Caco-2 (cell line): ENCODE results near the gene OR10H4. TPM values are rescaled to one million over a fixed set of nuclear protein-coding genes. Genes with fewer than 3 reads are reported as not detected.

Experiments
- BruUV-seq: library from RNA; stranded (reverse); fragments of 400-500 nt; replicated peaks from 2 replicates; lab custom pipeline; 2021; lab: Mats Ljungman, UMichigan
- CTCF ChIA-PET: fragments of 300-600 bp; sonication (Branson Sonifier 250); formaldehyde crosslinking; loops from one replicate; lab custom pipeline; 2022; ENCODE audit warnings: antibody characterized with exemption; lab: Charles Lee
- POLR2A ChIA-PET: fragments of 300-600 bp; sonication (Branson Sonifier 250); formaldehyde crosslinking; loops from one replicate; lab custom pipeline; 2022; ENCODE audit warnings: antibody characterized with exemption; lab: Charles Lee
- DNase-seq, 2 experiments: peaks; one replicate each; pipeline versions ENCODE4 v3.0.0 to v3.0.0-alpha.2; 2020 to 2022
- H3K27me3 ChIP-seq: replicated peaks from 2 replicates; pipeline ENCODE4 v1.6.0; 2011; ENCODE audit warnings: low read length; ENCODE audit not compliant: control insufficient read depth, insufficient read depth
- H3K36me3 ChIP-seq: 2 replicates; pipeline ENCODE4 v1.5.1; 2011; ENCODE audit warnings: low read length; ENCODE audit not compliant: control insufficient read depth, insufficient read depth
- H3K4me1 ChIP-seq: fragments of 250-450 bp; sonication (Bioruptor Pico); 2 replicates; pipeline ENCODE4 v1.5.1; 2020; ENCODE audit warnings: mild to moderate bottlenecking
- H3K4me3 ChIP-seq: 2 replicates; pipeline ENCODE4 v1.5.1; 2011; ENCODE audit warnings: low read depth, mild to moderate bottlenecking, control low read depth, low read length
- H3K9me3 ChIP-seq: fragments of 250-450 bp; sonication (Bioruptor Pico); 2 replicates; pipeline ENCODE4 v1.5.1; 2020; ENCODE audit warnings: mild to moderate bottlenecking, moderate library complexity
- H3K27ac Mint-ChIP-seq: one replicate; pipeline ENCODE4 v1.8.0; 2022; ENCODE audit warnings: mixed read lengths; ENCODE audit not compliant: unreplicated experiment
- H3K27me3 Mint-ChIP-seq: one replicate; pipeline ENCODE4 v1.8.0; 2022; ENCODE audit warnings: mixed read lengths; ENCODE audit not compliant: insufficient read depth, unreplicated experiment
- H3K36me3 Mint-ChIP-seq: one replicate; pipeline ENCODE4 v1.8.0; 2022; ENCODE audit warnings: mild to moderate bottlenecking, mixed read lengths; ENCODE audit not compliant: insufficient read depth, unreplicated experiment
- H3K4me1 Mint-ChIP-seq: one replicate; pipeline ENCODE4 v1.8.0; 2022; ENCODE audit warnings: low read depth, mixed read lengths; ENCODE audit not compliant: unreplicated experiment
- H3K4me3 Mint-ChIP-seq: one replicate; pipeline ENCODE4 v1.8.0; 2022; ENCODE audit warnings: mild to moderate bottlenecking, moderate library complexity, mixed read lengths; ENCODE audit not compliant: unreplicated experiment
- H3K9me3 Mint-ChIP-seq: one replicate; pipeline ENCODE4 v1.8.0; 2022; ENCODE audit warnings: mixed read lengths; ENCODE audit not compliant: unreplicated experiment
- intact Hi-C: fragments of 100-400 bp; cut with micrococcal nuclease; formaldehyde crosslinking; loops from one replicate; pipeline ENCODE4 v1.10.0; 2022; ENCODE audit not compliant: unreplicated experiment
- total RNA-seq: library from RNA; stranded (reverse); gene quantifications from 2 replicates; pipeline ENCODE4 v1.2.3, GENCODE V29; 2022
- TF ChIP-seq, protein P1 (sequence below), 2 experiments: fragments of 200-600 bp in 1 of 2; IDR thresholded peaks; 1 replicate in 1 of 2; 2 replicates in 1 of 2; pipeline versions ENCODE4 v1.5.1 to v1.8.0; 2011 to 2022; ENCODE audit warnings: antibody characterized with exemption in 1 of 2, control low read depth in 1 of 2, inconsistent platforms in 1 of 2, low read depth in 1 of 2, low read length in 1 of 2, mild to moderate bottlenecking in 1 of 2, moderate library complexity in 1 of 2; ENCODE audit not compliant: insufficient read depth in 1 of 2, severe bottlenecking in 1 of 2, unreplicated experiment in 1 of 2

Gene OR10H4
- total RNA-seq, 1 experiment from 2014 or later, result not detected

DNA sequence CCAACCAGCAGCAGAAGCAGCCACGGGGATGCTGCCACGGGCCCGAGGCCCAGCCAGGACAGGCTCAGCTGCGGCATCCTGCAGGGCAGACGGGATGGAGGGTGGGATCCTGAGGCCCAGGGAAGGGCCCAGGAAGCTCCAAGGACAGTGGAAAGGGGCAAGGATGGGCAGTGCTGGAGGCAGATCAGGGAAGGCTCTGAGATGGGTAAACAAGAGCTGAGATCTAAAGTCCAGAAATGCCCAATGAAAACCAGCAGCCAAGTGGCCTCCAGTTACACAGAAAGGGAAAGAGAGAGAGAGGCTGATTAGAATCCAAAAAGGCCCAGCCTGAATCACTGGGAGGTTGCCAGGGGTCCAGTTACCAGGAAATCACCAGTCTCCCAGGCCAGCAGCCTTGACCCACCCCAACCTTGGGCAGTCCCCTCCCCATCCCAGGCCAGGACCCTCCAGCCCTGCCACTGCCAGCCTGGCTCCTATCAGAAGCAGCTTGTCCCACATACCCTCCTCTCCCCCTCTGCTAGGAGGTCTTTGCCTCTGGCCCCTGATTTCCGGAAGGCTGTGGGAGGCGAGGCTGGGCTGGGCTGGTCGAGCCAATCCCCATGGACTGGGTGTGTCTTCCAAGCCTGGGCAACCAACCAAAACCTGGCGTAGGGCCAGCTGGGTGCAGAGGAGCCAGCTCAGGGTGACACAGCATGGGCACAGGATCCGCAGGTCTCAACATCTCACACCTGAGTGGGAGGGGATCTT lies 14.3 kb upstream of the OR10H4 start, which contains the start of gene CYP4F11:
TSS of gene CYP4F11 (minus strand) at position 198 of the 747 bp plus-strand sequence. CDS start at position 77, 121 bp downstream.
- intact Hi-C loops, result no loop called here
- TF ChIP-seq, protein P1, sequence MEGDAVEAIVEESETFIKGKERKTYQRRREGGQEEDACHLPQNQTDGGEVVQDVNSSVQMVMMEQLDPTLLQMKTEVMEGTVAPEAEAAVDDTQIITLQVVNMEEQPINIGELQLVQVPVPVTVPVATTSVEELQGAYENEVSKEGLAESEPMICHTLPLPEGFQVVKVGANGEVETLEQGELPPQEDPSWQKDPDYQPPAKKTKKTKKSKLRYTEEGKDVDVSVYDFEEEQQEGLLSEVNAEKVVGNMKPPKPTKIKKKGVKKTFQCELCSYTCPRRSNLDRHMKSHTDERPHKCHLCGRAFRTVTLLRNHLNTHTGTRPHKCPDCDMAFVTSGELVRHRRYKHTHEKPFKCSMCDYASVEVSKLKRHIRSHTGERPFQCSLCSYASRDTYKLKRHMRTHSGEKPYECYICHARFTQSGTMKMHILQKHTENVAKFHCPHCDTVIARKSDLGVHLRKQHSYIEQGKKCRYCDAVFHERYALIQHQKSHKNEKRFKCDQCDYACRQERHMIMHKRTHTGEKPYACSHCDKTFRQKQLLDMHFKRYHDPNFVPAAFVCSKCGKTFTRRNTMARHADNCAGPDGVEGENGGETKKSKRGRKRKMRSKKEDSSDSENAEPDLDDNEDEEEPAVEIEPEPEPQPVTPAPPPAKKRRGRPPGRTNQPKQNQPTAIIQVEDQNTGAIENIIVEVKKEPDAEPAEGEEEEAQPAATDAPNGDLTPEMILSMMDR (IDR thresholded peaks at IDR 0.05; ENCODE audit: insufficient read depth in 1 of 2, low read depth in 1 of 2, low read length in 1 of 2, severe bottlenecking in 1 of 2, unreplicated experiment in 1 of 2), result no peak
- H3K27ac Mint-ChIP-seq, result no peak within 1 kb of the TSS
- Histone ChIP-seq H3K9me3 (no peaks in the 10 kb centered on the region), H3K27me3 (no peaks in the 10 kb centered on the region), H3K4me1 (no peaks in the 10 kb centered on the region), H3K4me3 (no peak within 1 kb of the TSS), H3K36me3 (no peaks in the 10 kb centered on the region)
- peaks cover 2% of the 10 kb centered on the region for H3K27me3 Mint-ChIP-seq
- ChIA-PET CTCF (interaction anchor here (0.7 kb wide), 1 partner anchor 12 kb away, joined by 3 read pairs; no protein-coding TSS in a partner anchor), POLR2A (no interaction called here)
- no TSS peak for BruUV-seq
- DNase-seq, result no peak
- no peak within 1 kb of the TSS for H3K4me3 Mint-ChIP-seq
- H3K36me3 Mint-ChIP-seq, result no peaks in the 10 kb centered on the region
- no peaks in the 10 kb centered on the region for H3K4me1 Mint-ChIP-seq
- H3K9me3 Mint-ChIP-seq, result no peaks in the 10 kb centered on the region

DNA sequence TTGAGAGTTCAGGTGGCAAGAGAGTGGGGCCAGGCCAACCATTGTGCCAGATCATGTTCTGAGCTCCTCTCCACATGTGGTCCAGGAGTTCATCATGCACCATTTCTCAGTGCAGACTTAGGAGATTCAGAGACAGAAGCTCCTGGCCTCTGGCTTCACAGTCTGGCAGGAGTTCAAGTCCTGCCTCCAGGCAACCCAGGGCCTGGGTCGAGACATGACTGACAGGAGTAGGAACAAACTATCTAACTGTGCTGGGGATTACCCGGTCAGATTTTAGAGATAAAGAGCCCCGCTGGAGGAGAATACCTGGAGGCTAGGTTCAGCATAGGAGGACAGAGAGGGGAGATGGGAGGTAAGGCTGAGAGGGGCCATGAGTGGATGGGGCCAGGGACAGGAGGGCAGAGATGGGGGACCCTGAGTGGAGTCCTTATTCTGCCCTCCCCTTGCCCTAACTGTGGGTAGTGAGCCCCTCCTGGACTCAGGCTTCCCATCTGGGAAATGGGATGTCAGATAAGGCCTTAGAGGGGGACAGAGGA lies 13.6 kb upstream of the OR10H4 start:
- intact Hi-C loops, result no loop called here
- Histone ChIP-seq H3K27me3 (no peaks in the 10 kb centered on the region), H3K4me1 (no peaks in the 10 kb centered on the region), H3K4me3 (no peak overlapping the region), H3K9me3 (no peaks in the 10 kb centered on the region), H3K36me3 (no peaks in the 10 kb centered on the region)
- H3K9me3 Mint-ChIP-seq, result peaks cover 5% of the 10 kb centered on the region
- H3K4me1 Mint-ChIP-seq, result no peaks in the 10 kb centered on the region
- no peak overlapping the region for H3K4me3 Mint-ChIP-seq
- H3K27me3 Mint-ChIP-seq, result peaks cover 2% of the 10 kb centered on the region
- no peaks in the 10 kb centered on the region for H3K36me3 Mint-ChIP-seq
- no peak for DNase-seq
- TF ChIP-seq, protein P1 (IDR thresholded peaks at IDR 0.05; ENCODE audit: insufficient read depth in 1 of 2, low read depth in 1 of 2, low read length in 1 of 2, severe bottlenecking in 1 of 2, unreplicated experiment in 1 of 2), result no peak
- POLR2A ChIA-PET, result no interaction called here
- H3K27ac Mint-ChIP-seq, result no peak overlapping the region
- CTCF ChIA-PET, result no interaction called here
- no TSS peak for BruUV-seq

DNA sequence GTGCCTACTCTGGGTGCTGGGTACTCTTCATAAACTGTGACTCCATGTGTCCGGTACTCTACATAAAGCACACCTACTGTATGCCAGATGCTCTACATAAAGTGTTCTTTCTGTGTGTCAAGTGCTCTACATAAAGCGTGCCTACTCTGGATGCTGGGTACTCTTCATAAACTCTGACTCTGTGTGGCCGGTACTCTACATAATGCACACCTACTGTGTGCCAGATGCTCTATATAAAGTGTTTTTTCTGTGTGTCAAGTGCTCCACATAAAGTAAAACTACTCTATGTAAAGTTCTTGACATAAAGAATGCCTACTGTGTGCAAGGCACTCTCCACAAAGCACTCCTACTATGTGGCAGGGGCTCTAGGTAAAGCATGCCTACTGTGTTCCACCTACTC lies 12.6 kb upstream of the OR10H4 start:
- intact Hi-C loops, result no loop called here
- Mint-ChIP-seq H3K36me3 (no peaks in the 10 kb centered on the region), H3K9me3 (peaks cover 14% of the 10 kb centered on the region), H3K4me1 (no peaks in the 10 kb centered on the region), H3K27me3 (peaks cover 2% of the 10 kb centered on the region), H3K4me3 (no peak overlapping the region), H3K27ac (no peak overlapping the region)
- TF ChIP-seq, protein P1 (IDR thresholded peaks at IDR 0.05; ENCODE audit: insufficient read depth in 1 of 2, low read depth in 1 of 2, low read length in 1 of 2, severe bottlenecking in 1 of 2, unreplicated experiment in 1 of 2), result no peak
- ChIA-PET POLR2A (no interaction called here), CTCF (no interaction called here)
- no peak for DNase-seq
- no peaks in the 10 kb centered on the region for H3K9me3 ChIP-seq
- H3K36me3 ChIP-seq, result no peaks in the 10 kb centered on the region
- no peak overlapping the region for H3K4me3 ChIP-seq
- no peaks in the 10 kb centered on the region for H3K4me1 ChIP-seq
- no peaks in the 10 kb centered on the region for H3K27me3 ChIP-seq
- BruUV-seq, result no TSS peak
